ENCODE results near the gene TBCD.
"Not testable (repeated sequence)": the region's sequence is repeated elsewhere in the genome, so short reads cannot be mapped to it uniquely, and the experiment has no call there.

The TBCD gene

DNA sequence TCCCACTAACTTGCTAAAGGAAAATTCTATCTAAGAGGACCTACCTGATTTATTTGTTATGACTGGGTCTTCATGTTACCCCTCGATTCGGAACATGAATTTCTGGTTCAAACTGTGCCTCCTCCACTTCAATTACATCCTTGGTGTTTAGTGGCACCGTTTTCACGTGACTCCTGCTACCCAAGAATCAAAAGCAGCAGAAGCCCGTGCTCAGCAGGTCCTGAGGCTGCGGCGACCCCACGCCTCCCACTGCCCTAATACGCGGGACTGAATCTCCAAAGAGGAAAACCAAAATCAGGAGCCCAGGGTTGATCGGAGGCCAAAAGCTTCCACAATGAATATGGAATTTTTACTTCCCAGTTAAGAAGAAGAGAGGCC lies 233.6 kb downstream of the TBCD start:
- Histone ChIP-seq H3K4me1 (ENCODE audit: control insufficient read depth, insufficient read depth, low read length) (no peaks in the 10 kb centered on the region), H3K4me3 (ENCODE audit: low read depth, low read length) (no peak overlapping the region), H3K9me3 (ENCODE audit: control insufficient read depth, insufficient read depth, low read depth, low read length) (no peaks in the 10 kb centered on the region; the same call in 1 of the 2 replicates), H3K27ac (ENCODE audit: extremely low read depth, low read depth, low read length) (no peak overlapping the region), H3K36me3 (ENCODE audit: control insufficient read depth in 2 of 2, insufficient read depth in 1 of 2, low read length in 2 of 2) (no peaks in the 10 kb centered on the region)
- CTCF ChIA-PET, result interaction anchor here (0.5 kb wide), 1 partner anchor 11 kb away, joined by 3 read pairs; no protein-coding TSS in a partner anchor
- POLR2A ChIA-PET, result no interaction called here
- TF ChIP-seq, protein P1, sequence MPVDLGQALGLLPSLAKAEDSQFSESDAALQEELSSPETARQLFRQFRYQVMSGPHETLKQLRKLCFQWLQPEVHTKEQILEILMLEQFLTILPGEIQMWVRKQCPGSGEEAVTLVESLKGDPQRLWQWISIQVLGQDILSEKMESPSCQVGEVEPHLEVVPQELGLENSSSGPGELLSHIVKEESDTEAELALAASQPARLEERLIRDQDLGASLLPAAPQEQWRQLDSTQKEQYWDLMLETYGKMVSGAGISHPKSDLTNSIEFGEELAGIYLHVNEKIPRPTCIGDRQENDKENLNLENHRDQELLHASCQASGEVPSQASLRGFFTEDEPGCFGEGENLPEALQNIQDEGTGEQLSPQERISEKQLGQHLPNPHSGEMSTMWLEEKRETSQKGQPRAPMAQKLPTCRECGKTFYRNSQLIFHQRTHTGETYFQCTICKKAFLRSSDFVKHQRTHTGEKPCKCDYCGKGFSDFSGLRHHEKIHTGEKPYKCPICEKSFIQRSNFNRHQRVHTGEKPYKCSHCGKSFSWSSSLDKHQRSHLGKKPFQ (tag by site-specific recombination; IDR thresholded peaks at IDR 0.05), result no peak
- TF ChIP-seq, protein P2, sequence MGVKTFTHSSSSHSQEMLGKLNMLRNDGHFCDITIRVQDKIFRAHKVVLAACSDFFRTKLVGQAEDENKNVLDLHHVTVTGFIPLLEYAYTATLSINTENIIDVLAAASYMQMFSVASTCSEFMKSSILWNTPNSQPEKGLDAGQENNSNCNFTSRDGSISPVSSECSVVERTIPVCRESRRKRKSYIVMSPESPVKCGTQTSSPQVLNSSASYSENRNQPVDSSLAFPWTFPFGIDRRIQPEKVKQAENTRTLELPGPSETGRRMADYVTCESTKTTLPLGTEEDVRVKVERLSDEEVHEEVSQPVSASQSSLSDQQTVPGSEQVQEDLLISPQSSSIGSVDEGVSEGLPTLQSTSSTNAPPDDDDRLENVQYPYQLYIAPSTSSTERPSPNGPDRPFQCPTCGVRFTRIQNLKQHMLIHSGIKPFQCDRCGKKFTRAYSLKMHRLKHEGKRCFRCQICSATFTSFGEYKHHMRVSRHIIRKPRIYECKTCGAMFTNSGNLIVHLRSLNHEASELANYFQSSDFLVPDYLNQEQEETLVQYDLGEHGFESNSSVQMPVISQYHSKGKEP (tag by site-specific recombination; IDR thresholded peaks at IDR 0.05), result no peak
- TF ChIP-seq ZNF558 (tag by site-specific recombination; IDR thresholded peaks at IDR 0.05) (no peak), ZNF341 (tag by site-specific recombination; IDR thresholded peaks at IDR 0.05; ENCODE audit: low read depth) (no peak), ZNF433 (tag by site-specific recombination; IDR thresholded peaks at IDR 0.05; ENCODE audit: low read depth) (no peak), MYNN (tag by site-specific recombination; IDR thresholded peaks at IDR 0.05; ENCODE audit: borderline replicate concordance) (no peak), KLF9 (tag by site-specific recombination; IDR thresholded peaks at IDR 0.05; ENCODE audit: low read depth) (no peak), GFI1B (tag by site-specific recombination; IDR thresholded peaks at IDR 0.05) (no peak), ZNF473 (tag by site-specific recombination; IDR thresholded peaks at IDR 0.05) (no peak), ZNF140 (tag by site-specific recombination; IDR thresholded peaks at IDR 0.05) (no peak), ZNF629 (tag by site-specific recombination; IDR thresholded peaks at IDR 0.05) (no peak), KLF1 (tag by site-specific recombination; IDR thresholded peaks at IDR 0.05) (no peak), ZNF366 (tag by site-specific recombination; conservative IDR thresholded peaks at IDR 0.05) (no peak), ZNF24 (tag by site-specific recombination; IDR thresholded peaks at IDR 0.05) (no peak)
- TF ChIP-seq, protein P3, sequence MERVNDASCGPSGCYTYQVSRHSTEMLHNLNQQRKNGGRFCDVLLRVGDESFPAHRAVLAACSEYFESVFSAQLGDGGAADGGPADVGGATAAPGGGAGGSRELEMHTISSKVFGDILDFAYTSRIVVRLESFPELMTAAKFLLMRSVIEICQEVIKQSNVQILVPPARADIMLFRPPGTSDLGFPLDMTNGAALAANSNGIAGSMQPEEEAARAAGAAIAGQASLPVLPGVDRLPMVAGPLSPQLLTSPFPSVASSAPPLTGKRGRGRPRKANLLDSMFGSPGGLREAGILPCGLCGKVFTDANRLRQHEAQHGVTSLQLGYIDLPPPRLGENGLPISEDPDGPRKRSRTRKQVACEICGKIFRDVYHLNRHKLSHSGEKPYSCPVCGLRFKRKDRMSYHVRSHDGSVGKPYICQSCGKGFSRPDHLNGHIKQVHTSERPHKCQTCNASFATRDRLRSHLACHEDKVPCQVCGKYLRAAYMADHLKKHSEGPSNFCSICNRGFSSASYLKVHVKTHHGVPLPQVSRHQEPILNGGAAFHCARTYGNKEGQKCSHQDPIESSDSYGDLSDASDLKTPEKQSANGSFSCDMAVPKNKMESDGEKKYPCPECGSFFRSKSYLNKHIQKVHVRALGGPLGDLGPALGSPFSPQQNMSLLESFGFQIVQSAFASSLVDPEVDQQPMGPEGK (tag by site-specific recombination; IDR thresholded peaks at IDR 0.05), result no peak
- TF ChIP-seq, protein P4, sequence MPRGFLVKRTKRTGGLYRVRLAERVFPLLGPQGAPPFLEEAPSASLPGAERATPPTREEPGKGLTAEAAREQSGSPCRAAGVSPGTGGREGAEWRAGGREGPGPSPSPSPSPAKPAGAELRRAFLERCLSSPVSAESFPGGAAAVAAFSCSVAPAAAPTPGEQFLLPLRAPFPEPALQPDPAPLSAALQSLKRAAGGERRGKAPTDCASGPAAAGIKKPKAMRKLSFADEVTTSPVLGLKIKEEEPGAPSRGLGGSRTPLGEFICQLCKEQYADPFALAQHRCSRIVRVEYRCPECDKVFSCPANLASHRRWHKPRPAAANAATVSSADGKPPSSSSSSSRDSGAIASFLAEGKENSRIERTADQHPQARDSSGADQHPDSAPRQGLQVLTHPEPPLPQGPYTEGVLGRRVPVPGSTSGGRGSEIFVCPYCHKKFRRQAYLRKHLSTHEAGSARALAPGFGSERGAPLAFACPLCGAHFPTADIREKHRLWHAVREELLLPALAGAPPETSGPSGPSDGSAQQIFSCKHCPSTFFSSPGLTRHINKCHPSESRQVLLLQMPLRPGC (tag by site-specific recombination; IDR thresholded peaks at IDR 0.05), result no peak
- TF ChIP-seq, protein P5, sequence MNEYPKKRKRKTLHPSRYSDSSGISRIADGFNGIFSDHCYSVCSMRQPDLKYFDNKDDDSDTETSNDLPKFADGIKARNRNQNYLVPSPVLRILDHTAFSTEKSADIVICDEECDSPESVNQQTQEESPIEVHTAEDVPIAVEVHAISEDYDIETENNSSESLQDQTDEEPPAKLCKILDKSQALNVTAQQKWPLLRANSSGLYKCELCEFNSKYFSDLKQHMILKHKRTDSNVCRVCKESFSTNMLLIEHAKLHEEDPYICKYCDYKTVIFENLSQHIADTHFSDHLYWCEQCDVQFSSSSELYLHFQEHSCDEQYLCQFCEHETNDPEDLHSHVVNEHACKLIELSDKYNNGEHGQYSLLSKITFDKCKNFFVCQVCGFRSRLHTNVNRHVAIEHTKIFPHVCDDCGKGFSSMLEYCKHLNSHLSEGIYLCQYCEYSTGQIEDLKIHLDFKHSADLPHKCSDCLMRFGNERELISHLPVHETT (tag by site-specific recombination; IDR thresholded peaks at IDR 0.05), result no peak

DNA sequence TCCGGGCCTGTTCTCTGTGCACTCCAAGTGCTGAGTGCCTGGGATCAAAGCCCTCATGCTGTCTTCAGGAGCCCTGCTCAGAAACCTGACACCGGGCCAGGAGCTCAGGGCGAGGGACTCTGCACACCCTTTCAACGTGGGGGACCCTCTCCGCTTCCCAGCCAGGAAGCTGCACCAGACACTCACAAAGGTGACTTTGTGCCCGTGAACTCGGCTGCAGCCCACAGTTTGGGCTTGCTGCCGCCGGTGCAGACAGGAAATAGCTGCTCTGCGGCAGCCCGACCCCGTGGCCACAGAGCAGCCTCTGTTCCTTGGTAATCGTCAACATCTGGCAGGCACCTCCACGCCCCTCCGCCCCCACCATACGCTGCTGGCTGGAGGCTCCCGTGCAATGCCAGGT lies 234.1 kb downstream of the TBCD start:
- POLR2A ChIA-PET, result no interaction called here
- H3K4me3 ChIP-seq (ENCODE audit: low read depth, low read length), result no peak overlapping the region
- no peaks in the 10 kb centered on the region for H3K4me1 ChIP-seq (ENCODE audit: control insufficient read depth, insufficient read depth, low read length)
- no peak overlapping the region for H3K27ac ChIP-seq (ENCODE audit: extremely low read depth, low read depth, low read length)
- no peaks in the 10 kb centered on the region for H3K36me3 ChIP-seq (ENCODE audit: control insufficient read depth in 2 of 2, insufficient read depth in 1 of 2, low read length in 2 of 2)
- TF ChIP-seq, protein P6, sequence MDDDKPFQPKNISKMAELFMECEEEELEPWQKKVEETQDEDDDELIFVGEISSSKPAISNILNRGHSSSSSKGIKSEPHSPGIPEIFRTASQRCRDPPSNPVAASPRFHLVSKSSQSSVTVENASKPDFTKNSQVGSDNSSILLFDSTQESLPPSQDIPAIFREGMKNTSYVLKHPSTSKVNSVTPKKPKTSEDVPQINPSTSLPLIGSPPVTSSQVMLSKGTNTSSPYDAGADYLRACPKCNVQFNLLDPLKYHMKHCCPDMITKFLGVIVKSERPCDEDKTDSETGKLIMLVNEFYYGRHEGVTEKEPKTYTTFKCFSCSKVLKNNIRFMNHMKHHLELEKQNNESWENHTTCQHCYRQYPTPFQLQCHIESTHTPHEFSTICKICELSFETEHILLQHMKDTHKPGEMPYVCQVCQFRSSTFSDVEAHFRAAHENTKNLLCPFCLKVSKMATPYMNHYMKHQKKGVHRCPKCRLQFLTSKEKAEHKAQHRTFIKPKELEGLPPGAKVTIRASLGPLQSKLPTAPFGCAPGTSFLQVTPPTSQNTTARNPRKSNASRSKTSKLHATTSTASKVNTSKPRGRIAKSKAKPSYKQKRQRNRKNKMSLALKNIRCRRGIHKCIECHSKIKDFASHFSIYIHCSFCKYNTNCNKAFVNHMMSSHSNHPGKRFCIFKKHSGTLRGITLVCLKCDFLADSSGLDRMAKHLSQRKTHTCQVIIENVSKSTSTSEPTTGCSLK (tag by site-specific recombination; IDR thresholded peaks at IDR 0.05), result no peak
- peak; percentile 27; the same call in 1 of the 2 replicates for TF ChIP-seq ZIC2 (tag by site-specific recombination; IDR thresholded peaks at IDR 0.05)
- CTCF ChIA-PET, result interaction anchor here (0.6 kb wide), 1 partner anchor 217 kb away, joined by 3 read pairs; no protein-coding TSS in a partner anchor
- H3K9me3 ChIP-seq (ENCODE audit: control insufficient read depth, insufficient read depth, low read depth, low read length), result no peaks in the 10 kb centered on the region; the same call in 1 of the 2 replicates

DNA sequence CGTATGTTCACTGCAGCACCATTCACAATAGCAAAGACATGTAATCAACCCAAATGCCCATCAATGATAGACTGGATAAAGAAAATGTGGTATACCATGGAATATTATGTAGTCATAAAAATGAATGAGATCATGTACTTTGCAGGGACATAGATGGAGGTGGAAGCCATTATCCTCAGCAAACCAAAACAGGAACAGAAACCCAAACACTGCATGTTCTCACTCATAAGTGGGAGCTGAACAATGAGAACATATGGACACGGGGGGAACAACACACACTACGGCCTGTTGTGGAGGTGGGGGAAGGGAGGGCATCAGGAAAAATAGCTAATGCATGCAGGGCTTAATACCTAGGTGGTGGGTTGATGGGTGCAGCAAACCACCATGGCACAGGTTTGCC lies 237.2 kb downstream of the TBCD start:
- H3K27ac ChIP-seq (ENCODE audit: extremely low read depth, low read depth, low read length); H3K4me1 ChIP-seq (ENCODE audit: control insufficient read depth, insufficient read depth, low read length); POLR2A ChIA-PET; H3K9me3 ChIP-seq (ENCODE audit: control insufficient read depth, insufficient read depth, low read depth, low read length); H3K36me3 ChIP-seq (ENCODE audit: control insufficient read depth in 2 of 2, insufficient read depth in 1 of 2, low read length in 2 of 2); H3K4me3 ChIP-seq (ENCODE audit: low read depth, low read length): not testable (repeated sequence)
- CTCF ChIA-PET, result interaction anchor here (0.6 to 1.2 kb wide), 2 partner anchors 74 kb away, joined by 3 read pairs; no protein-coding TSS in a partner anchor

Data from HEK293 (cell line).